Osteocyte (in vitro differentiated cells): Measurements from ENCODE around the gene LRRC14B. TPM values are rescaled to one million over a fixed set of nuclear protein-coding genes. Genes with fewer than 3 reads are reported as not detected.

Experiments used
- DNase-seq: peaks from one replicate; pipeline ENCODE4 v3.0.0; 2021; ENCODE audit warnings: mixed read lengths; ENCODE audit not compliant: unreplicated experiment; ENCODE audit errors: extremely low spot score
- H3K27ac Mint-ChIP-seq: one replicate; pipeline ENCODE4 v1.8.0; 2021; ENCODE audit warnings: mild to moderate bottlenecking, mixed read lengths; ENCODE audit not compliant: unreplicated experiment
- H3K27me3 Mint-ChIP-seq: one replicate; pipeline ENCODE4 v1.8.0; 2021; ENCODE audit warnings: mixed read lengths; ENCODE audit not compliant: unreplicated experiment
- H3K36me3 Mint-ChIP-seq: one replicate; pipeline ENCODE4 v1.8.0; 2021; ENCODE audit warnings: mixed read lengths; ENCODE audit not compliant: unreplicated experiment
- H3K4me1 Mint-ChIP-seq: one replicate; pipeline ENCODE4 v1.8.0; 2021; ENCODE audit warnings: mixed read lengths; ENCODE audit not compliant: unreplicated experiment
- H3K4me3 Mint-ChIP-seq: one replicate; pipeline ENCODE4 v1.8.0; 2021; ENCODE audit warnings: mild to moderate bottlenecking, moderate library complexity, mixed read lengths; ENCODE audit not compliant: unreplicated experiment
- H3K9me3 Mint-ChIP-seq: one replicate; pipeline ENCODE4 v1.8.0; 2021; ENCODE audit warnings: mixed read lengths; ENCODE audit not compliant: unreplicated experiment
- total RNA-seq: library from RNA; stranded (reverse); gene quantifications from 2 replicates; pipeline ENCODE4 v1.2.1, GENCODE V29; 2021
- TF ChIP-seq, protein P1 (sequence below): fragments of 200-600 bp; sonication (generic); IDR thresholded peaks from 2 replicates; pipeline ENCODE4 v1.5.0; 2021; ENCODE audit warnings: antibody characterized with exemption, mild to moderate bottlenecking, moderate library complexity

LRRC14B gene
- total RNA-seq, 1 donor from 2014 or later: not detected

- DNase-seq: no peak
- Mint-ChIP-seq H3K27me3 (no peaks in the 10 kb centered on the region), H3K36me3 (no peaks in the 10 kb centered on the region), H3K9me3 (no peaks in the 10 kb centered on the region), H3K27ac (no peak overlapping the region), H3K4me3 (no peak overlapping the region), H3K4me1 (peaks cover 13% of the 10 kb centered on the region)
- TF ChIP-seq, protein P1, sequence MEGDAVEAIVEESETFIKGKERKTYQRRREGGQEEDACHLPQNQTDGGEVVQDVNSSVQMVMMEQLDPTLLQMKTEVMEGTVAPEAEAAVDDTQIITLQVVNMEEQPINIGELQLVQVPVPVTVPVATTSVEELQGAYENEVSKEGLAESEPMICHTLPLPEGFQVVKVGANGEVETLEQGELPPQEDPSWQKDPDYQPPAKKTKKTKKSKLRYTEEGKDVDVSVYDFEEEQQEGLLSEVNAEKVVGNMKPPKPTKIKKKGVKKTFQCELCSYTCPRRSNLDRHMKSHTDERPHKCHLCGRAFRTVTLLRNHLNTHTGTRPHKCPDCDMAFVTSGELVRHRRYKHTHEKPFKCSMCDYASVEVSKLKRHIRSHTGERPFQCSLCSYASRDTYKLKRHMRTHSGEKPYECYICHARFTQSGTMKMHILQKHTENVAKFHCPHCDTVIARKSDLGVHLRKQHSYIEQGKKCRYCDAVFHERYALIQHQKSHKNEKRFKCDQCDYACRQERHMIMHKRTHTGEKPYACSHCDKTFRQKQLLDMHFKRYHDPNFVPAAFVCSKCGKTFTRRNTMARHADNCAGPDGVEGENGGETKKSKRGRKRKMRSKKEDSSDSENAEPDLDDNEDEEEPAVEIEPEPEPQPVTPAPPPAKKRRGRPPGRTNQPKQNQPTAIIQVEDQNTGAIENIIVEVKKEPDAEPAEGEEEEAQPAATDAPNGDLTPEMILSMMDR: no peak
Observed at GRCh38 chr5:189486-189885, 1.8 kb upstream of the LRRC14B start.

- Mint-ChIP-seq H3K27ac (peak overlapping the region; percentile 45), H3K4me3 (no peak overlapping the region), H3K27me3 (no peaks in the 10 kb centered on the region), H3K36me3 (no peaks in the 10 kb centered on the region), H3K4me1 (peaks cover 8% of the 10 kb centered on the region), H3K9me3 (no peaks in the 10 kb centered on the region)
- TF ChIP-seq, protein P1: no peak
- no peak for DNase-seq
Observed at GRCh38 chr5:189976-190365, 1.3 kb upstream of the LRRC14B start.

DNA sequence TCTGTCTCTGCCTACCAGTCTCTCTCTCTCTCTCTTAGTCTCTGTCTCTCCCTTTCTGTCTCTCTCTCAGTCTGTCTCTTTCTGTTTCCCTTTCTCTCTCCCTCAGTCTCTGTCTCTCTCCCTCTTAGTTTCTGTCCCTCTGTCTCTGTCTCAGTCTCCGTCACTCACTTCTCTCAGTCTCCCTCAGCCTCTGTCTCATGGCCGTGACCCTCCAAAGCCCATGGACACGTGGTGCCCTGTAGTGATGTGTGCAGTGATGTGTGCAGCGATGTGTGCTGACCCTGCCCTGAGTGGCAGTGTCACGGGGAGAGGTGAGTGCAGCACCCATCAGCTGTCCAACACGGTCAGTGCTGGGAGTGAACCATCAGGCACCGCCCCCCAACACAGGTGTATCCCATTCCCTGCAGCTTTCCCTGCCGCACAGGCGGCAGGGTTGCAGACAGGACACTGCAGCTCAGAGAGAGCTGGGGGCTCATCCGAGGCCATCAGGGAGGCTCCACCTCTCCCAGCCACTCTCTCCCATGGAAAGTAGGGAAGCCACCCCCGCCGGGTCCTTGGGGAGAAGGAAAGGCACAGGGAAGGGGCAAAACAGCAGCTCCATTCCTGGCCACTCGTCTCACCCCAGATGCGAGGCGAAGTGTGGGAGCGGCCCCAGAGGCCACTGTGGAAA, 794 bp upstream of the LRRC14B start:
- no peaks in the 10 kb centered on the region for H3K9me3 Mint-ChIP-seq
- no peak overlapping the region for H3K4me3 Mint-ChIP-seq
- H3K27me3 Mint-ChIP-seq: no peaks in the 10 kb centered on the region
- peaks cover 7% of the 10 kb centered on the region for H3K4me1 Mint-ChIP-seq
- TF ChIP-seq, protein P1: no peak
- DNase-seq: no peak
- peak overlapping the region; percentile 45 for H3K27ac Mint-ChIP-seq
- no peaks in the 10 kb centered on the region for H3K36me3 Mint-ChIP-seq

DNA sequence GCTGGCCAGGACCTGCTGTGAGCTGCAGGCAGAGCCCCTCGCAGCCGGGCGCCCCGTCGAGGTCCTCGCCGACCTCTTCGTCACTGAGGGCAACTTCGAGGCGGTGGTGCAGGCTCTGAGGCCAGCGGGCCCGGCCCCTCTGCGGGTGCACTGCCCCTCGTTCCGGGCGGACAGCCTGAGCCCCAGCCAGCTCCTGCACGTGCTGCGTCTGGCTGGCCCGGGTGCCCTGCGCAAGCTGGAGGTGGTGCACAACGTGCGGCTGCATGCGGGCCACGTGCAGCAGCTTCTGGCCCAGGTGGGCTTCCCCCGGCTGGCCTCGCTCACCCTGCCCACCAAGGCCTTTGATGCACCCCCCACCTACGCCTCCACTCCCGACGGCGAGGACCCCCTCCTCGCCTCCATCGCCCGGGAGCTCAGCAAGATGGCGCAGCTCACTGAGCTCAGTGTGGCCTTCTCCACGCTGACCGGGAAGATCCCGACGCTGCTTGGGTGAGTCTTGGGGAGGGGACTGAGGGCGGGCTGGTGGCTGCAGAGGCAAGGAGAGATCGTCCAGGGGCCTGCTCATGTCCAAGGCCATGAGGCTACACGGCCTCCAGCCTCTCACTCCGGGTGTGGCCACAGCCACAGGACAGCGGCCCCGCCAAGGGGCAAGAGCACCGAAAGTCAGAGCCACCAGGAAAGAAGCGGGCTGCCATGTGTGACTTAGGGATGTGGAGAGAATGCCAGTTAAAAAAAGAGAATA, 825 bp downstream of the LRRC14B start:
- Mint-ChIP-seq H3K4me3 (no peak overlapping the region), H3K9me3 (no peaks in the 10 kb centered on the region), H3K36me3 (no peaks in the 10 kb centered on the region), H3K27ac (no peak overlapping the region), H3K27me3 (no peaks in the 10 kb centered on the region), H3K4me1 (peaks cover 7% of the 10 kb centered on the region)
- DNase-seq: no peak
- TF ChIP-seq, protein P1: no peak

GRCh38 chr5:192691-192969, 1.3 kb downstream of the LRRC14B start:
- Mint-ChIP-seq H3K4me3 (no peak overlapping the region), H3K4me1 (peaks cover 7% of the 10 kb centered on the region), H3K27me3 (no peaks in the 10 kb centered on the region), H3K36me3 (no peaks in the 10 kb centered on the region), H3K27ac (no peak overlapping the region), H3K9me3 (no peaks in the 10 kb centered on the region)
- TF ChIP-seq, protein P1: no peak
- DNase-seq: no peak
